Measurements from ENCODE around the gene ADGRF3. TPM values are rescaled to one million over a fixed set of nuclear protein-coding genes. Genes with fewer than 3 reads are reported as not detected.

ADGRF3 gene
- total RNA-seq, 4 donors from 2014 or later = 4.1 TPM; not detected in 3

DNA sequence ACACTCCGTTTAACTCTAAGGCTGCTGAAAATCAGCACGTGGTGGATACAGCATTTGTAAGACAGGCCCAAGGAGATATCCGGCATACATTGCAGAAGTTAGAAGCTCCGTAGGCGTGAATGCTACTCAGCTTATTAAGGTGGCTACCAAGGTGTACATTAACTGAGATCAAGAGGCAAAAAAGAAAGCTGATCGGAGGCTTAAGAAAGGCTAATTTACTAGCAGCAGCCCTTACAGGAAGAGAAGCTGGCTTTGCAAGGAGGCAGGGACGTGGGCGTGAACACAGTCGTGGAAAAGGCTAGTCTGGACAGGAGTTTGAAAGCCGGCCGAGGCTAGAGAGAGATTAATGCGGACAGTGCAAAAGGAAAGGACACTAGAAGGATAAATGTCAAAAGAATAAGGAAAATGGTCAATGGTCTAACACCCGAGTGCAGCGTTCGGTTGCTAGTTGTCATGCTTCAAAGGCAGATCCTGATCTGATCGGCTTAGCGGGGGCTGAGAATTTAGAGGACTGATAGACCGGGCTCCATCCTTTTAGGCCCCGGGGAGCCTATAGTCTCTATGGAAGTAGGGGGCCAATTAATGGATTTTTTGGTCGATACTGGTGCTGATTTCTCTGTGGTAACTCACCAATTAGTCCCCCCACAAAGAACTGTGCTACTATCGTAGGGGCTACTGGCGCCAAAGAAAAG lies 46.2 kb downstream of the ADGRF3 start:
- Histone ChIP-seq H3K4me1 (peaks cover 0 to 10% (median 7%) of the 10 kb centered on the region in 4 donors), H3K27me3 (no peaks in the 10 kb centered on the region), H3K36me3 (no peaks in the 10 kb centered on the region), H3K4me3 (peak overlapping the region; percentile 50 to 66 (median 56)), H3K27ac (peak overlapping the region; percentile 63 to 76 (median 70)), H3K9me3 (no peaks in the 10 kb centered on the region)
- no peak for TF ChIP-seq POLR2A (IDR thresholded peaks at IDR 0.05)
- TF ChIP-seq, protein P1, sequence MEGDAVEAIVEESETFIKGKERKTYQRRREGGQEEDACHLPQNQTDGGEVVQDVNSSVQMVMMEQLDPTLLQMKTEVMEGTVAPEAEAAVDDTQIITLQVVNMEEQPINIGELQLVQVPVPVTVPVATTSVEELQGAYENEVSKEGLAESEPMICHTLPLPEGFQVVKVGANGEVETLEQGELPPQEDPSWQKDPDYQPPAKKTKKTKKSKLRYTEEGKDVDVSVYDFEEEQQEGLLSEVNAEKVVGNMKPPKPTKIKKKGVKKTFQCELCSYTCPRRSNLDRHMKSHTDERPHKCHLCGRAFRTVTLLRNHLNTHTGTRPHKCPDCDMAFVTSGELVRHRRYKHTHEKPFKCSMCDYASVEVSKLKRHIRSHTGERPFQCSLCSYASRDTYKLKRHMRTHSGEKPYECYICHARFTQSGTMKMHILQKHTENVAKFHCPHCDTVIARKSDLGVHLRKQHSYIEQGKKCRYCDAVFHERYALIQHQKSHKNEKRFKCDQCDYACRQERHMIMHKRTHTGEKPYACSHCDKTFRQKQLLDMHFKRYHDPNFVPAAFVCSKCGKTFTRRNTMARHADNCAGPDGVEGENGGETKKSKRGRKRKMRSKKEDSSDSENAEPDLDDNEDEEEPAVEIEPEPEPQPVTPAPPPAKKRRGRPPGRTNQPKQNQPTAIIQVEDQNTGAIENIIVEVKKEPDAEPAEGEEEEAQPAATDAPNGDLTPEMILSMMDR (IDR thresholded peaks at IDR 0.05) = no peak
- DNase-seq = peak in 1 of 3 donors; percentile 59

DNA sequence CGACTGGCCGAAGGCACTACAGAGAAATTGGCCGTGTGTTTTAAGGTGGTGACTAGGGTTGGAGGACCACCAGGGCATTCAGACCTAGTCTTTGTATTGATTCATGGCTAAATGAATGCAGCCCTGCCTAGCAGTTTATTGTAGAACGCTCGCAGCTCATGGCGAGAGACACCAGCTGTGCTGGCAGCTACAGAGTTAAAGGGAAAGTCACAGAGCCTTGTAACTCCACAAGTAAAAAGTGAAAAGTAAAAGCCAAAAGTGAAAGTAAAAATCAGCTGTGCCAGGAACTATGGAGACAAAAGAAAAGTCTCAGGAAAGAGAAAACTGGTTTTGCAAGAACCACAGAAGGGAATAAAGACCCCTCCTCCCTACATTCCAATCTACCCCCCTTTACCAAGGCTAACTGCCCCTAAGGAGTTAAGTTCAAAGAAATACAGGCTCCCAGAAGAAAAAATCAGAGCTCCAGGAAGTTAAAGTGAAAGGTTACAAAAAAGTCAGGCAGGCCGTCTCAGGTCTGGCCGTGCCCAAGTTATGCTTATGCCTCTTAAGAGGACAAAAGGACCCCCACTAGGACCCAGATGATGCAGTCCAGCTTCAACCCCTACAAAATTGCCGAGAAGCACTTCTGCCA lies 47.0 kb downstream of the ADGRF3 start:
- Histone ChIP-seq H3K36me3 (no peaks in the 10 kb centered on the region), H3K4me3 (peak overlapping the region; percentile 50 to 66 (median 56)), H3K27ac (peak overlapping the region; percentile 63 to 76 (median 70)), H3K4me1 (peaks cover 0 to 10% (median 7%) of the 10 kb centered on the region in 4 donors), H3K9me3 (no peaks in the 10 kb centered on the region), H3K27me3 (no peaks in the 10 kb centered on the region)
- DNase-seq = peak in 2 of 3 donors; percentile 20 to 48
- TF ChIP-seq, protein P1 (IDR thresholded peaks at IDR 0.05) = no peak
- no peak for TF ChIP-seq POLR2A (IDR thresholded peaks at IDR 0.05)

DNA sequence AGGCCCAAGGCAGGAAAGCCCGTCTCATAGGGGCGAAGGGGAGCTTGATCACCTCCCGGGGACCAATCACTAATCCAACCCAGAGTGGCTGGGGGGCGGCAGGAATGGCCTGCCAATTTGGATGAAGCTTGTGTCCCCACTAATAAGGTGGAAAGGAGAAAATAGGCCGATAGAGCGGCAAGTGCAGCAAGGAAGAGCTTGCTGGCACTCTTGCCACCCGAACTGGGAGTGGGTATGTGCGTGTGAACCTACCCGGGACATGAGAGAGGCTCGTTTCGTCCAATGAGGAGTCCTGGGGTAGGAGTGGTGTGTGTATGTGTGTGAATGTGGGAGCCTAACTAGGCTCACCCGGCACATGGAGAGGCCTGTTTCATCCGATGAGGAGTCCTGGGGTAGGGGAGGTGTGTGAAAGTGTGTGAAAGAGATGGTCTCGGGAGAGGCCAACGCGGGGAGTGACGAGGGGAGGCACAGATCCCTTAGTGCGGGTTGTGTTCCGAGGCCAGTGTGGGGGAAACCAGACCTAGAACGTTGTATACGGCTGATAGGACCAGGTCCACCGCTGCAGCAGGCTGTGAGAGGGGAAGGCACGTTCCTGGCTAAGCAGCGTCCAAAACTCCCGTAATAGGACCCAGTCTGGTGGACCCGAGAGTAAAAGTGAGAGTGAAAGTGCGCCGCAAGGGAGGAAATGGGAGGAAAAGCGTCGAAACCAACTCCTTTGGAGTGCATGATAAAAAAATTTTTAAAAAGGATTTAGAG lies 47.8 kb downstream of the ADGRF3 start:
- DNase-seq = peak; percentile 42 to 65 (median 63)
- no peaks in the 10 kb centered on the region for H3K36me3 ChIP-seq

DNA sequence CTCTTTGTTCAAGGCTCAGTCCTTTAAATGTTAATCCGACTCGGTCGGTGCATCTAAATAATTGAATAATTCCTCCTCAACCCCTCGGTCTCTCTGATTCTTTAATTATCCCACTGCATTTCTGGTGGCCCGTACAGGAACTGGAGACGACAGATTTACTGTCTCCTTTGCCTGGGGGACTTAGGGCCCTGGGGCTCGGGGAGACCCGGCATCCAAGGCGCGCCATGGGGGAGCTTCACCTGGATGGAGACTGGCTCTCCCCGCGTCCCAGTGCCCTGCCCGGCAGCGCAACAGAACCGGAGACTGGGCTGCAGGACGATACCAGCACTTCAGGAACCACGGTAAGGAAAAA lies 48.3 kb downstream of the ADGRF3 start:
- H3K27me3 ChIP-seq = no peaks in the 10 kb centered on the region
- H3K27ac ChIP-seq = peak overlapping the region; percentile 63 to 76 (median 70)
- H3K36me3 ChIP-seq = no peaks in the 10 kb centered on the region
- no peaks in the 10 kb centered on the region for H3K9me3 ChIP-seq
- H3K4me1 ChIP-seq = peaks cover 0 to 10% (median 7%) of the 10 kb centered on the region in 4 donors
- H3K4me3 ChIP-seq = peak overlapping the region in 3 of 4 donors; percentile 50 to 66 (median 60)
- TF ChIP-seq, protein P1 (IDR thresholded peaks at IDR 0.05) = no peak
- TF ChIP-seq POLR2A (IDR thresholded peaks at IDR 0.05) = no peak
- no peak for DNase-seq

More for the DNA sequence above, 47.8 kb downstream of the ADGRF3 start:
- Histone ChIP-seq H3K27me3 (no peaks in the 10 kb centered on the region), H3K4me1 (peaks cover 0 to 10% (median 7%) of the 10 kb centered on the region in 4 donors), H3K27ac (peak overlapping the region; percentile 63 to 76 (median 70)), H3K4me3 (peak overlapping the region; percentile 50 to 66 (median 56)), H3K9me3 (no peaks in the 10 kb centered on the region)
- no peak for TF ChIP-seq POLR2A (IDR thresholded peaks at IDR 0.05)
- TF ChIP-seq, protein P1 (IDR thresholded peaks at IDR 0.05) = no peak

DNA sequence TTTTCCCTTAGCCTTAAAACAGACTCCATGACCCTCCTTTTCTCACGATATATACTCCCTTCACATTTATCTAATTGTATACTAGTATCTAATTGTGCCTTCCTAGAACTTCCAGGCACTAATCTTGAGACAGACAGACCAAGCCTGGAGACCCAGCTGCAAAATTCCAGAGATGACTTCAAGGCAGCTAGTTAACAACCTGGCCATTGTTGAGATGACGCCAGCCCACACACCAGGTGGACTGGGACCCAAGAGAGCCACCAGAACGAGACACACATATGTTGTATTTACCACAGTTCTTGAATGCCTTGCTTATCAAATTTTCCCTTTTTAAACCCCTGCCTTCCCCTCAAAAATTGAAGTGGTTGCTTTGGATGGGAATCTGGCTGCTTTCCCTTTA lies 49.5 kb downstream of the ADGRF3 start:
- Histone ChIP-seq H3K4me1 (peaks cover 0 to 10% (median 7%) of the 10 kb centered on the region in 4 donors), H3K27ac (no peak overlapping the region), H3K4me3 (no peak overlapping the region), H3K9me3 (no peaks in the 10 kb centered on the region), H3K36me3 (no peaks in the 10 kb centered on the region), H3K27me3 (no peaks in the 10 kb centered on the region)
- TF ChIP-seq, protein P1 (IDR thresholded peaks at IDR 0.05) = no peak
- TF ChIP-seq POLR2A (IDR thresholded peaks at IDR 0.05) = no peak
- no peak for DNase-seq

Data from Peyer's patch (tissue), 4 donors.